IMR-90 (cell line): ENCODE measurements around the gene ARTN. TPM values are rescaled to one million over a fixed set of nuclear protein-coding genes. Genes with fewer than 3 reads are reported as not detected.

Source experiments
- ATAC-seq: fragments of 200-7000 bp; cut with Tn5 transposase; 2 replicates; pipeline ENCODE4 v1.9.1; 2020; ENCODE audit warnings: low read depth, mild to moderate bottlenecking, moderate library complexity
- Bru-seq: library from RNA; stranded (reverse); fragments of 400-500 nt; gene quantifications from one replicate; lab custom pipeline; 2021; lab: Mats Ljungman, UMichigan
- BruChase-seq, 2 experiments: library from RNA; stranded (reverse); fragments of 400-500 nt; gene quantifications; one replicate each; lab custom pipeline; 2021; lab: Mats Ljungman, UMichigan
- BruUV-seq: library from RNA; stranded (reverse); fragments of 400-500 nt; replicated peaks from 2 replicates; lab custom pipeline; 2021; lab: Mats Ljungman, UMichigan
- CTCF ChIA-PET: fragments of 300-600 bp; formaldehyde crosslinking; extraction: SDS; loops from one replicate; lab custom pipeline; 2021; ENCODE audit warnings: antibody characterized with exemption; lab: Yijun Ruan, JAX
- POLR2A ChIA-PET: fragments of 300-600 bp; sonication (Branson Sonifier 250); formaldehyde crosslinking; loops from one replicate; lab custom pipeline; 2022; ENCODE audit warnings: antibody characterized with exemption; ENCODE audit not compliant: unreplicated experiment; lab: Charles Lee
- DNase-seq: peaks from one replicate; pipeline ENCODE4 v3.0.0; 2013
- H2AFZ ChIP-seq: replicated peaks from 2 replicates; pipeline ENCODE3; 2013; ENCODE audit warnings: low read length, mild to moderate bottlenecking; ENCODE audit not compliant: poor library complexity
- H2AK5ac ChIP-seq: 2 replicates; pipeline ENCODE4 v1.6.1; 2013; ENCODE audit warnings: low read depth, low read length, inconsistent platforms
- H2AK9ac ChIP-seq: replicated peaks from 2 replicates; pipeline ENCODE3; 2013; ENCODE audit warnings: mild to moderate bottlenecking, low read depth, low read length, moderate library complexity; ENCODE audit not compliant: poor library complexity
- H2BK120ac ChIP-seq: 2 replicates; pipeline ENCODE4 v1.6.1; 2013; ENCODE audit warnings: low read depth, low read length, inconsistent platforms
- H2BK15ac ChIP-seq: 3 replicates; pipeline ENCODE4 v1.6.1; 2013; ENCODE audit warnings: low read depth, low read length, inconsistent platforms
- H2BK20ac ChIP-seq: 2 replicates; pipeline ENCODE4 v1.6.1; 2013; ENCODE audit warnings: low read depth, mild to moderate bottlenecking, inconsistent platforms, low read length, moderate library complexity
- H2BK5ac ChIP-seq: 2 replicates; pipeline ENCODE4 v1.6.1; 2013; ENCODE audit warnings: mild to moderate bottlenecking, low read depth, low read length, inconsistent platforms; ENCODE audit not compliant: poor library complexity, severe bottlenecking
- H3K14ac ChIP-seq: replicated peaks from 2 replicates; pipeline ENCODE4 v1.6.1; 2013; ENCODE audit warnings: low read depth, low read length, inconsistent platforms
- H3K18ac ChIP-seq: 2 replicates; pipeline ENCODE4 v1.6.1; 2013; ENCODE audit warnings: low read depth, low read length, control low read depth
- H3K23ac ChIP-seq: 2 replicates; pipeline ENCODE4 v1.6.1; 2013; ENCODE audit warnings: low read depth, low read length, inconsistent platforms
- H3K27ac ChIP-seq: 2 replicates; pipeline ENCODE4 v1.5.1; 2013; ENCODE audit warnings: mild to moderate bottlenecking, control low read depth, low read length; ENCODE audit not compliant: insufficient read depth
- H3K27me3 ChIP-seq: 2 replicates; pipeline ENCODE4 v1.6.1; 2013; ENCODE audit warnings: low read length; ENCODE audit not compliant: control insufficient read depth, insufficient read depth
- H3K36me3 ChIP-seq: 2 replicates; pipeline ENCODE4 v1.6.1; 2013; ENCODE audit warnings: low read length, mixed read lengths; ENCODE audit not compliant: control insufficient read depth, insufficient read depth
- H3K4ac ChIP-seq: 2 replicates; pipeline ENCODE4 v1.6.1; 2013; ENCODE audit warnings: low read depth, low read length, inconsistent platforms
- H3K4me1 ChIP-seq: 2 replicates; pipeline ENCODE4 v1.6.1; 2013; ENCODE audit warnings: low read length, mixed read lengths; ENCODE audit not compliant: control insufficient read depth, insufficient read depth
- H3K4me2 ChIP-seq: 2 replicates; pipeline ENCODE4 v1.6.1; 2013; ENCODE audit warnings: low read depth, mild to moderate bottlenecking, control low read depth, low read length, moderate library complexity
- H3K4me3 ChIP-seq: 2 replicates; pipeline ENCODE4 v1.5.1; 2013; ENCODE audit warnings: low read depth, mild to moderate bottlenecking, control low read depth, low read length, moderate library complexity; ENCODE audit not compliant: insufficient read depth
- H3K56ac ChIP-seq: 2 replicates; pipeline ENCODE4 v1.6.1; 2013; ENCODE audit warnings: low read length, inconsistent platforms; ENCODE audit not compliant: insufficient read depth; ENCODE audit errors: extremely low read depth
- H3K79me1 ChIP-seq, 2 experiments: 2 replicates each; pipeline ENCODE4 v1.6.1; 2013; ENCODE audit warnings: low read length in 2 of 2, inconsistent platforms in 1 of 2, low read depth in 1 of 2
- H3K9ac ChIP-seq: 2 replicates; pipeline ENCODE4 v1.6.1; 2013; ENCODE audit warnings: low read depth, low read length, control low read depth
- H3K9me1 ChIP-seq: 2 replicates; pipeline ENCODE4 v1.6.1; 2013; ENCODE audit warnings: low read length, inconsistent platforms; ENCODE audit not compliant: insufficient read depth
- H3K9me3 ChIP-seq: 2 replicates; pipeline ENCODE4 v1.6.1; 2013; ENCODE audit warnings: low read length; ENCODE audit not compliant: control insufficient read depth, insufficient read depth
- H4K20me1 ChIP-seq: 2 replicates; pipeline ENCODE4 v1.6.1; 2013; ENCODE audit warnings: low read length, inconsistent platforms; ENCODE audit not compliant: insufficient read depth
- H4K5ac ChIP-seq: 2 replicates; pipeline ENCODE4 v1.6.1; 2013; ENCODE audit warnings: mild to moderate bottlenecking, low read depth, low read length, control low read depth
- H4K8ac ChIP-seq, 2 experiments: 2 replicates each; pipeline ENCODE4 v1.6.1; 2013; ENCODE audit warnings: low read depth in 2 of 2, low read length in 2 of 2, control low read depth in 1 of 2, inconsistent platforms in 1 of 2
- H4K91ac ChIP-seq: 2 replicates; pipeline ENCODE4 v1.6.1; 2013; ENCODE audit warnings: low read depth, low read length, inconsistent platforms; ENCODE audit not compliant: insufficient read depth
- BHLHE40 ChIP-seq: fragments of 150-350 bp; IDR thresholded peaks from 2 replicates; pipeline ENCODE4 v1.6.1; 2016; ENCODE audit warnings: mild to moderate bottlenecking, low read depth, low read length
- CEBPB ChIP-seq: IDR thresholded peaks from 2 replicates; pipeline ENCODE4 v1.6.1; 2012; ENCODE audit warnings: low read depth, low read length, improper control_type of control experiment
- CHD1 ChIP-seq: IDR thresholded peaks from 2 replicates; pipeline ENCODE4 v1.6.1; 2012; ENCODE audit warnings: low read depth, low read length, improper control_type of control experiment
- FOS ChIP-seq: fragments of 150-350 bp; IDR thresholded peaks from 2 replicates; pipeline ENCODE4 v1.6.1; 2016; ENCODE audit warnings: low read depth, low read length
- MAFK ChIP-seq: IDR thresholded peaks from 2 replicates; pipeline ENCODE4 v1.6.1; 2012; ENCODE audit warnings: low read depth, low read length, improper control_type of control experiment
- MAZ ChIP-seq: IDR thresholded peaks from 2 replicates; pipeline ENCODE4 v1.6.1; 2012; ENCODE audit warnings: low read depth, mild to moderate bottlenecking, low read length, improper control_type of control experiment, moderate library complexity, borderline replicate concordance
- MXI1 ChIP-seq: IDR thresholded peaks from 2 replicates; pipeline ENCODE4 v1.6.1; 2012; ENCODE audit warnings: low read depth, mild to moderate bottlenecking, low read length, moderate library complexity, borderline replicate concordance
- NFE2L2 ChIP-seq: fragments of 150-350 bp; IDR thresholded peaks from 2 replicates; pipeline ENCODE4 v1.6.1; 2016; ENCODE audit warnings: low read depth, mild to moderate bottlenecking, low read length
- RCOR1 ChIP-seq: IDR thresholded peaks from 2 replicates; pipeline ENCODE4 v1.6.1; 2012; ENCODE audit warnings: mild to moderate bottlenecking, low read length, improper control_type of control experiment; ENCODE audit not compliant: insufficient replicate concordance
- RFX5 ChIP-seq: IDR thresholded peaks from 2 replicates; pipeline ENCODE4 v1.8.0; 2012; ENCODE audit warnings: low read depth, mild to moderate bottlenecking, low read length, moderate library complexity
- SMC3 ChIP-seq: fragments of 150-350 bp; IDR thresholded peaks from 2 replicates; pipeline ENCODE4 v1.6.1; 2016; ENCODE audit warnings: low read depth, mild to moderate bottlenecking, antibody characterized with exemption, low read length, moderate library complexity
- WGBS, 2 experiments: methylation state at CpG; one replicate each; pipeline versions ENCODE4 v1.1.5 to v1.1.7; 2013; ENCODE audit warnings: missing lambda C conversion rate in 2 of 2; ENCODE audit not compliant: insufficient read length in 1 of 2; ENCODE audit errors: extremely low coverage in 2 of 2; 5-methylcytosine and 5-hydroxymethylcytosine counted together
- dilution Hi-C: fragments of 300-500 bp; cut with HindIII; formaldehyde crosslinking; loops from one replicate; pipeline ENCODE4 v1.14.3; 2018; ENCODE audit warnings: low sequenced_read_pairs; ENCODE audit not compliant: unreplicated experiment
- in situ Hi-C: fragments of 300-500 bp; cut with MboI; formaldehyde crosslinking; loops from 3 replicates; pipeline ENCODE4 v1.14.3; 2019; ENCODE audit warnings: low sequenced_read_pairs, inconsistent platforms, mixed read lengths
- intact Hi-C: fragments of 100-400 bp; cut with micrococcal nuclease; formaldehyde crosslinking; loops from 2 replicates; pipeline ENCODE4 v1.10.0; 2022
- long read RNA-seq: library from polyadenylated mRNA; unstranded; transcript quantifications from one replicate; pipeline ENCODE4 v2.0.0, GENCODE V29; 2021; ENCODE audit not compliant: unreplicated experiment
- polyA plus RNA-seq, 3 experiments: library from polyadenylated mRNA; depleted of rRNA; stranded (reverse); fragments of >200 nt; gene quantifications; 2 replicates each; pipeline ENCODE4 v1.2.3, GENCODE V29; 2012; ENCODE audit warnings: low replicate concordance in 1 of 3
- total RNA-seq: library from RNA; depleted of rRNA; stranded (reverse); fragments of >200 nt; gene quantifications from 2 replicates; pipeline ENCODE4 v1.2.3, GENCODE V29; 2012; rRNA removed
- TF ChIP-seq, protein P1 (sequence below): fragments of 150-350 bp; IDR thresholded peaks from 2 replicates; pipeline ENCODE4 v1.6.1; 2017; ENCODE audit warnings: mild to moderate bottlenecking, antibody characterized with exemption, low read length, low read depth
- TF ChIP-seq, protein P2 (sequence below): fragments of 150-350 bp; IDR thresholded peaks from 2 replicates; pipeline ENCODE4 v1.6.1; 2016; ENCODE audit warnings: low read depth, mild to moderate bottlenecking, low read length, moderate library complexity, borderline replicate concordance

The ARTN gene, protein sequence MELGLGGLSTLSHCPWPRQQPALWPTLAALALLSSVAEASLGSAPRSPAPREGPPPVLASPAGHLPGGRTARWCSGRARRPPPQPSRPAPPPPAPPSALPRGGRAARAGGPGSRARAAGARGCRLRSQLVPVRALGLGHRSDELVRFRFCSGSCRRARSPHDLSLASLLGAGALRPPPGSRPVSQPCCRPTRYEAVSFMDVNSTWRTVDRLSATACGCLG
- total RNA-seq (not detected in 2 replicates), polyA plus RNA-seq (2012; rRNA removed) (0.23 and 0.29 TPM in 2 replicates), Bru-seq, nascent RNA (percentile 27 among the genes with signal in this experiment), BruChase-seq, experiment 1, labeled RNA remaining after a 6-hour chase (percentile 32 among the genes with signal in this experiment), BruChase-seq, experiment 2, labeled RNA remaining after a 2-hour chase (percentile 34 among the genes with signal in this experiment)
- polyA plus RNA-seq (2012; cell fraction: cytosol; rRNA removed) = 0.06 and 0.30 TPM in 2 replicates
- 2.3 and 5.2 TPM in 2 replicates for polyA plus RNA-seq (2012; cell fraction: nucleus; rRNA removed; ENCODE audit: low replicate concordance)
- long read RNA-seq = 0 reads

GRCh38 chr1:43933386-43934100 is at the start of gene ARTN:
ARTN (plus strand) TSS chr1:43933801; CDS start chr1:43935657, 1,856 bp downstream.
- ATAC-seq = peak; percentile 8; the same call in 1 of the 2 replicates
- WGBS, 2 experiments = 9% methylated on average over 19 of the region's 42 CpGs; no CpG with 5 or more reads in 1 of the 2 experiments
- TF ChIP-seq, protein P1, sequence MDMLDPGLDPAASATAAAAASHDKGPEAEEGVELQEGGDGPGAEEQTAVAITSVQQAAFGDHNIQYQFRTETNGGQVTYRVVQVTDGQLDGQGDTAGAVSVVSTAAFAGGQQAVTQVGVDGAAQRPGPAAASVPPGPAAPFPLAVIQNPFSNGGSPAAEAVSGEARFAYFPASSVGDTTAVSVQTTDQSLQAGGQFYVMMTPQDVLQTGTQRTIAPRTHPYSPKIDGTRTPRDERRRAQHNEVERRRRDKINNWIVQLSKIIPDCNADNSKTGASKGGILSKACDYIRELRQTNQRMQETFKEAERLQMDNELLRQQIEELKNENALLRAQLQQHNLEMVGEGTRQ = no peak
- no peak for TF ChIP-seq FOS
- no peak for TF ChIP-seq SMC3
- no peak for TF ChIP-seq RCOR1
- no peak for TF ChIP-seq NFE2L2
- no peak for TF ChIP-seq RFX5
- no peak for TF ChIP-seq MAZ
- TF ChIP-seq, protein P2, sequence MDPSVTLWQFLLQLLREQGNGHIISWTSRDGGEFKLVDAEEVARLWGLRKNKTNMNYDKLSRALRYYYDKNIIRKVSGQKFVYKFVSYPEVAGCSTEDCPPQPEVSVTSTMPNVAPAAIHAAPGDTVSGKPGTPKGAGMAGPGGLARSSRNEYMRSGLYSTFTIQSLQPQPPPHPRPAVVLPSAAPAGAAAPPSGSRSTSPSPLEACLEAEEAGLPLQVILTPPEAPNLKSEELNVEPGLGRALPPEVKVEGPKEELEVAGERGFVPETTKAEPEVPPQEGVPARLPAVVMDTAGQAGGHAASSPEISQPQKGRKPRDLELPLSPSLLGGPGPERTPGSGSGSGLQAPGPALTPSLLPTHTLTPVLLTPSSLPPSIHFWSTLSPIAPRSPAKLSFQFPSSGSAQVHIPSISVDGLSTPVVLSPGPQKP = no peak
- no peak for TF ChIP-seq CEBPB
- no peak for TF ChIP-seq MAFK
- TF ChIP-seq MXI1 = no peak
- TF ChIP-seq CHD1 = no peak
- TF ChIP-seq BHLHE40 = no peak

More at GRCh38 chr1:43933386-43934100, at the start of gene ARTN:
- intact Hi-C loops (loop anchor here (1.0 to 5.0 kb wide), 4 partner anchors 81 to 404 kb away; no protein-coding TSS in a partner anchor), in situ Hi-C loops (loop anchor here (5.0 kb wide), 1 partner anchor 161 kb away; no protein-coding TSS in a partner anchor), dilution Hi-C loops (no loop called here)
- POLR2A ChIA-PET = no interaction called here
- Histone ChIP-seq H4K91ac (peak within 1 kb of the TSS; percentile 4; the same call in 1 of the 2 replicates), H3K4me2 (peak within 1 kb of the TSS; percentile 76), H4K5ac (no peak within 1 kb of the TSS), H2BK5ac (no peak within 1 kb of the TSS), H3K4ac (peak within 1 kb of the TSS; percentile 81), H3K27ac (no peak within 1 kb of the TSS), H4K20me1 (peaks cover 3% of the 10 kb centered on the region; the same call in 1 of the 2 replicates), H3K14ac (peak within 1 kb of the TSS; percentile 53), H3K9me3 (peaks cover 5% of the 10 kb centered on the region), H3K9ac (no peak within 1 kb of the TSS), H3K18ac (no peak within 1 kb of the TSS), H3K56ac (no peak within 1 kb of the TSS), H3K79me1 (peaks cover 0 to 8% of the 10 kb centered on the region in 2 experiments; a peak in 1 of 4 replicates), H2BK120ac (peak within 1 kb of the TSS; percentile 67), H3K23ac (peak within 1 kb of the TSS; percentile 11), H3K4me3 (peak within 1 kb of the TSS; percentile 37), H3K36me3 (peaks cover 6% of the 10 kb centered on the region; the same call in 1 of the 2 replicates), H2AK9ac (peak within 1 kb of the TSS; percentile 73), H3K4me1 (peaks cover 10% of the 10 kb centered on the region), H2BK15ac (peak within 1 kb of the TSS; percentile 8; the same call in 1 of the 3 replicates), H3K27me3 (no peaks in the 10 kb centered on the region; the same call in 1 of the 2 replicates), H3K9me1 (peaks cover 6% of the 10 kb centered on the region), H2AK5ac (peak within 1 kb of the TSS; percentile 23), H2AFZ (peak within 1 kb of the TSS; percentile 91), H4K8ac (peak within 1 kb of the TSS in 1 of 2 experiments; percentile 42; a peak in 1 of 4 replicates), H2BK20ac (peak within 1 kb of the TSS; percentile 9; the same call in 1 of the 2 replicates)
- CTCF ChIA-PET = interaction anchor here (1.0 to 5.6 kb wide), 8 partner anchors 7 to 379 kb away, joined by 3 to 149 read pairs (median 6); partner anchors contain the start of gene IPO13
- no peak for DNase-seq
- BruUV-seq = no TSS peak
